Activated CD8-positive, alpha-beta memory T cell treated with anti-CD3 and anti-CD28 coated beads for 36 hours (primary cell): ENCODE results near the gene RASL12. TPM values are rescaled to one million over a fixed set of nuclear protein-coding genes. Genes with fewer than 3 reads are reported as not detected.
"Not testable (repeated sequence)": the region's sequence is repeated elsewhere in the genome, so short reads cannot be mapped to it uniquely, and the experiment has no call there.

Experiments
- CTCF ChIA-PET: fragments of 350-600 bp; sonication (Branson Sonifier 250); formaldehyde crosslinking; loops from one replicate; lab custom pipeline; 2021; ENCODE audit warnings: antibody characterized with exemption; lab: Charles Lee
- POLR2A ChIA-PET: fragments of 350-600 bp; sonication (Branson Sonifier 250); formaldehyde crosslinking; loops from one replicate; lab custom pipeline; 2021; ENCODE audit warnings: antibody characterized with exemption; lab: Charles Lee
- total RNA-seq, 2 experiments: library from RNA; stranded (reverse); gene quantifications; one replicate each; pipeline ENCODE4 v1.2.3, GENCODE V29; 2021

The RASL12 gene
- total RNA-seq, 2 experiments from 2014 or later = not detected

- POLR2A ChIA-PET = no interaction called here
- CTCF ChIA-PET = interaction anchor here (0.5 to 1.4 kb wide), 4 partner anchors 10 to 269 kb away, joined by 3 to 4 read pairs (median 3); no protein-coding TSS in a partner anchor
Measured at GRCh38 chr15:65042776-65043327, 24.9 kb downstream of the RASL12 start.

GRCh38 chr15:65041787-65042186, 26.0 kb downstream of the RASL12 start:
- CTCF ChIA-PET = no interaction called here
- POLR2A ChIA-PET = no interaction called here

- ChIA-PET CTCF (no interaction called here), POLR2A (no interaction called here)
Measured at GRCh38 chr15:65040461-65040860, 27.3 kb downstream of the RASL12 start.

- ChIA-PET POLR2A (no interaction called here), CTCF (interaction anchor here (1.2 kb wide), 1 partner anchor 14 kb away, joined by 3 read pairs; no protein-coding TSS in a partner anchor)
Measured at GRCh38 chr15:65038836-65039235, 29.0 kb downstream of the RASL12 start.

- ChIA-PET POLR2A (no interaction called here), CTCF (no interaction called here)
Measured at GRCh38 chr15:65038428-65038827, 29.4 kb downstream of the RASL12 start.

- ChIA-PET POLR2A (no interaction called here), CTCF (no interaction called here)
Measured at GRCh38 chr15:65037309-65037708, 30.5 kb downstream of the RASL12 start.

- CTCF ChIA-PET = interaction anchor here (0.8 to 1.4 kb wide), 4 partner anchors 10 to 306 kb away, joined by 3 to 7 read pairs (median 3); no protein-coding TSS in a partner anchor
- POLR2A ChIA-PET = no interaction called here
Measured at GRCh38 chr15:65034719-65035118, 33.1 kb downstream of the RASL12 start.

- POLR2A ChIA-PET = no interaction called here
- CTCF ChIA-PET = interaction anchor here (0.5 to 1.4 kb wide), 6 partner anchors 9 to 367 kb away, joined by 3 to 7 read pairs (median 4); no protein-coding TSS in a partner anchor
Measured at GRCh38 chr15:65033659-65034269, 34.0 kb downstream of the RASL12 start.

GRCh38 chr15:65032801-65033537, 34.8 kb downstream of the RASL12 start:
- ChIA-PET POLR2A (no interaction called here), CTCF (interaction anchor here (0.6 to 1.4 kb wide), 3 partner anchors 20 to 57 kb away, joined by 3 to 7 read pairs (median 5); no protein-coding TSS in a partner anchor)

GRCh38 chr15:65029736-65030208, 38.0 kb downstream of the RASL12 start:
- ChIA-PET POLR2A (no interaction called here), CTCF (no interaction called here)

GRCh38 chr15:65028921-65029735, 38.7 kb downstream of the RASL12 start, which contains the start of gene MTFMT:
Gene MTFMT (minus strand): TSS chr15:65029639. CDS start chr15:65029613, 26 bp downstream.
- ChIA-PET POLR2A (interaction anchor here (0.5 to 0.7 kb wide), 2 partner anchors 119 to 124 kb away, joined by 3 to 6 read pairs; no protein-coding TSS in a partner anchor), CTCF (no interaction called here)

- POLR2A ChIA-PET = interaction anchor here (0.5 kb wide), 1 partner anchor 123 kb away, joined by 6 read pairs; no protein-coding TSS in a partner anchor
- CTCF ChIA-PET = no interaction called here
Measured at GRCh38 chr15:65028338-65028737, 39.5 kb downstream of the RASL12 start.

GRCh38 chr15:65027593-65027992, 40.2 kb downstream of the RASL12 start:
- POLR2A ChIA-PET = no interaction called here

GRCh38 chr15:65026756-65027155, 41.0 kb downstream of the RASL12 start:
- ChIA-PET POLR2A (no interaction called here), CTCF (interaction anchor here (0.7 kb wide), 1 partner anchor 88 kb away, joined by 3 read pairs; the partner anchor contains the start of gene UBAP1L)

More at GRCh38 chr15:65027593-65027992, 40.2 kb downstream of the RASL12 start:
- CTCF ChIA-PET = interaction anchor here (0.7 kb wide), 2 partner anchors 21 to 87 kb away, joined by 3 read pairs; partner anchors contain the start of gene UBAP1L

- CTCF ChIA-PET = no interaction called here
- POLR2A ChIA-PET = no interaction called here
Measured at GRCh38 chr15:65021488-65021887, 46.3 kb downstream of the RASL12 start.

- POLR2A ChIA-PET = no interaction called here
- CTCF ChIA-PET = no interaction called here
Measured at GRCh38 chr15:65020419-65020818, 47.4 kb downstream of the RASL12 start.

GRCh38 chr15:65011198-65011597, 56.6 kb downstream of the RASL12 start:
- POLR2A ChIA-PET = not testable (repeated sequence)
- CTCF ChIA-PET = interaction anchor here (0.6 to 1.0 kb wide), 3 partner anchors 20 to 646 kb away, joined by 3 to 4 read pairs (median 3); no protein-coding TSS in a partner anchor

GRCh38 chr15:65008983-65009382, 58.8 kb downstream of the RASL12 start:
- POLR2A ChIA-PET = interaction anchor here (0.6 kb wide), 1 partner anchor 13 kb away, joined by 3 read pairs; no protein-coding TSS in a partner anchor
- CTCF ChIA-PET = interaction anchor here (0.6 kb wide), 1 partner anchor 217 kb away, joined by 3 read pairs; no protein-coding TSS in a partner anchor
